ENCODE results near the gene NAV2. TPM values are rescaled to one million over a fixed set of nuclear protein-coding genes. Genes with fewer than 3 reads are reported as not detected.
A peak's percentile ranks its signal among the peaks of the same experiment; 100 is the strongest.

The NAV2 gene
- total and polyA plus RNA-seq, 2 donors from 2014 or later = 5.9 to 37.7 TPM

DNA sequence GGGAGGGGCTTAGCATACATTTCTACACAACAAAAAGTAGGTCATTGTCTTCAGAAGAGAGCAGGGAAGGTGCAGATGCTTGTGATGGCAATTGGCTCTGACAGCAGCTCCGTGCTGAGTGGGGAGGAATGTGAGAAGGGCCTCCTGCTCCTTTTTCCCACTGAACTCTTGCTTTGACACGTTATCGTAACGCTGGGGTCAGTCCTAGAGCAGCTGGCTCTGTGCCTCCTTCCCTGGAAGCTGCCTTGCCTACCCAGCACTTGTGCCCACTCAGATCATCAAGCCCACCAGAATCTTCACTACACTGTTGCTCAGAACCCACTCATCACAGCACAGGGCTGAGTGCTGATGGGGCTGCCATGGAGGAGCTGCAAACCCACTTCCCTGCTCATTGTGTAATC is 14.9 kb upstream of the NAV2 start:
- DNase-seq = peak in 1 of 5 donors; percentile 11

DNA sequence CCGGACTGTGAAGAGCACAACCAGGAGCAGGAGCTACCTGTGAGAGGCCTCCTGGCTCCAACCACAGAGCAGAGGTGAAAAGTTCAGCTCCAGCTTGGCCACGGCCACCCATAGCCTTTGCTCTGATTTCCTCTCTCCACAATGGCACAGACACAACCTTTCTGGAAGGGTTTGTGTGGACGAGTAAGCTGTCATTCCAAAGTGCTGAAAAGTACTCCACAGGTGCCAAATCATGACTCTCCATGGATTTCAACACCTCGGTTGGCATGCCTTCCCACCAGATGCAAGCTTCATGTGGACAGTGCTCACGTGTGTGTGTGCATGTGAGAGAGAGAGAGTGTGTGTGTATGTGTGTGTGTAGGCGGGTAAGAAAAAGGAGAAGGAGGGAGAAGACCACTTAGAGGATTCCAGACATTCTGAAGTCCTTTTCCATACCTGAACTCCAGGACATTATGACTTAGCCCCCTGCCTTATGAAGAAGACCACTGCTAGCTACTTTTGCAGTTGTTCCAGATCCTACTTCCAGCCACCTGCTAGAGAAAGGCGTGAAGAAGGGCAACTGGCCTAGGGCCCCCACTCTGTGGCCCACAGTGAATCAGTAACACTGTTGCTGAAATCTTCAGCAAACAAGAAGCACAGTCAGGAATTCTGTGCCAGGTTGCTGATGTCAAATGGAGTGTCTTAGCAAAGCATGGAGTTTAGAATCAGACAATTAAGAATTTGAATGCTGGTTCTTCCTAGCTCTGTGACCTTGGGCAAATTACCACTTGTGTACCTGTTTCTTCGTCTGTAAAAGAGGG is 13.9 kb upstream of the NAV2 start:
- Histone ChIP-seq H3K4me3 (ENCODE audit: low read length in 3 of 3) (no peak overlapping the region), H3K27ac (ENCODE audit: low read depth in 2 of 2, low read length in 2 of 2) (no peak overlapping the region), H3K9me3 (ENCODE audit: control insufficient read depth in 2 of 3, insufficient read depth in 1 of 3, low read length in 3 of 3) (no peaks in the 10 kb centered on the region), H3K4me1 (ENCODE audit: control insufficient read depth in 2 of 3, insufficient read depth in 2 of 3, low read depth in 1 of 3, low read length in 3 of 3) (peaks cover 0 to 2% (median 0%) of the 10 kb centered on the region in 3 donors), H3K27me3 (ENCODE audit: control insufficient read depth, insufficient read depth, low read length) (no peaks in the 10 kb centered on the region), H3K36me3 (ENCODE audit: control insufficient read depth in 2 of 3, insufficient read depth in 3 of 3, low read length in 3 of 3) (no peaks in the 10 kb centered on the region), H3K9ac (ENCODE audit: low read length in 3 of 3) (no peak overlapping the region)
- no peak for DNase-seq
- intact Hi-C loops (cut with DNase I) = no loop called here
- TF ChIP-seq, protein P1, sequence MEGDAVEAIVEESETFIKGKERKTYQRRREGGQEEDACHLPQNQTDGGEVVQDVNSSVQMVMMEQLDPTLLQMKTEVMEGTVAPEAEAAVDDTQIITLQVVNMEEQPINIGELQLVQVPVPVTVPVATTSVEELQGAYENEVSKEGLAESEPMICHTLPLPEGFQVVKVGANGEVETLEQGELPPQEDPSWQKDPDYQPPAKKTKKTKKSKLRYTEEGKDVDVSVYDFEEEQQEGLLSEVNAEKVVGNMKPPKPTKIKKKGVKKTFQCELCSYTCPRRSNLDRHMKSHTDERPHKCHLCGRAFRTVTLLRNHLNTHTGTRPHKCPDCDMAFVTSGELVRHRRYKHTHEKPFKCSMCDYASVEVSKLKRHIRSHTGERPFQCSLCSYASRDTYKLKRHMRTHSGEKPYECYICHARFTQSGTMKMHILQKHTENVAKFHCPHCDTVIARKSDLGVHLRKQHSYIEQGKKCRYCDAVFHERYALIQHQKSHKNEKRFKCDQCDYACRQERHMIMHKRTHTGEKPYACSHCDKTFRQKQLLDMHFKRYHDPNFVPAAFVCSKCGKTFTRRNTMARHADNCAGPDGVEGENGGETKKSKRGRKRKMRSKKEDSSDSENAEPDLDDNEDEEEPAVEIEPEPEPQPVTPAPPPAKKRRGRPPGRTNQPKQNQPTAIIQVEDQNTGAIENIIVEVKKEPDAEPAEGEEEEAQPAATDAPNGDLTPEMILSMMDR (IDR thresholded peaks at IDR 0.05; ENCODE audit: borderline replicate concordance, extremely low read depth, insufficient read depth) = no peak
- no peak for FAIRE-seq

More for the DNA sequence above, 14.9 kb upstream of the NAV2 start:
- H3K4me1 ChIP-seq (ENCODE audit: control insufficient read depth in 2 of 3, insufficient read depth in 2 of 3, low read depth in 1 of 3, low read length in 3 of 3) = peaks cover 0 to 2% (median 0%) of the 10 kb centered on the region in 3 donors
- H3K9me3 ChIP-seq (ENCODE audit: control insufficient read depth in 2 of 3, insufficient read depth in 1 of 3, low read length in 3 of 3) = no peaks in the 10 kb centered on the region
- intact Hi-C loops (cut with DNase I) = no loop called here
- no peaks in the 10 kb centered on the region for H3K27me3 ChIP-seq (ENCODE audit: control insufficient read depth, insufficient read depth, low read length)
- FAIRE-seq = no peak
- no peaks in the 10 kb centered on the region for H3K36me3 ChIP-seq (ENCODE audit: control insufficient read depth in 2 of 3, insufficient read depth in 3 of 3, low read length in 3 of 3)
- H3K9ac ChIP-seq (ENCODE audit: low read length in 3 of 3) = no peak overlapping the region
- no peak overlapping the region for H3K27ac ChIP-seq (ENCODE audit: low read depth in 2 of 2, low read length in 2 of 2)
- TF ChIP-seq, protein P1 (IDR thresholded peaks at IDR 0.05; ENCODE audit: borderline replicate concordance, extremely low read depth, insufficient read depth) = no peak
- no peak overlapping the region for H3K4me3 ChIP-seq (ENCODE audit: low read length in 3 of 3)

DNA sequence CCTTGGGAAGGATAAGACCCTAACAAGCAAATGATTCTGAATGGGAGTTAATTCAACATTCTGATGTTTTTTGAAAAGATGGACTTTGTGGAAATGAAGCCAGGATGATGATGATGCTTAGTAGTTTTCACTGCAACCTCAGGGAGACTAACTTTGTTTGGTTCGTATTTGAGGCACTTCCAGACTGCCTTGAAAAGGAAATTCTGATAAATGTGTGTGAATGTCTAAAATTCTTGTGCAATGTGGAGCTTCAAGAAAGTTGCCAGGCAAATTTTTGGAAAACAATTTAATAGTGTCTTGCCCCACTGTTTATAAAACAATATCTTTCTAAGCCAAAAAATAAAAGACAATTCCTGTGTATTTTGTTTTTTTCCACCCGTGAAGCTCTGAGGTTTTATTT is 11.2 kb upstream of the NAV2 start:
- H3K9me3 ChIP-seq (ENCODE audit: control insufficient read depth in 2 of 3, insufficient read depth in 1 of 3, low read length in 3 of 3) = no peaks in the 10 kb centered on the region
- H3K36me3 ChIP-seq (ENCODE audit: control insufficient read depth in 2 of 3, insufficient read depth in 3 of 3, low read length in 3 of 3) = no peaks in the 10 kb centered on the region
- H3K9ac ChIP-seq (ENCODE audit: low read length in 3 of 3) = no peak overlapping the region
- no peak overlapping the region for H3K4me3 ChIP-seq (ENCODE audit: low read length in 3 of 3)
- H3K27me3 ChIP-seq (ENCODE audit: control insufficient read depth, insufficient read depth, low read length) = no peaks in the 10 kb centered on the region
- peaks cover 0 to 2% (median 0%) of the 10 kb centered on the region in 3 donors for H3K4me1 ChIP-seq (ENCODE audit: control insufficient read depth in 2 of 3, insufficient read depth in 2 of 3, low read depth in 1 of 3, low read length in 3 of 3)
- TF ChIP-seq, protein P1 (IDR thresholded peaks at IDR 0.05; ENCODE audit: borderline replicate concordance, extremely low read depth, insufficient read depth) = no peak
- H3K27ac ChIP-seq (ENCODE audit: low read depth in 2 of 2, low read length in 2 of 2) = no peak overlapping the region
- FAIRE-seq (no peak), DNase-seq (no peak)
- intact Hi-C loops (cut with DNase I) = no loop called here

All from kidney (tissue), 14 donors.